SK-N-SH (cell line): ENCODE results near the gene SLC5A3. TPM values are rescaled to one million over a fixed set of nuclear protein-coding genes. Genes with fewer than 3 reads are reported as not detected.
A peak's percentile ranks its signal among the peaks of the same experiment; 100 is the strongest.

Experiments
- CTCF ChIA-PET: fragments of 300-600, 350-600 bp; formaldehyde crosslinking; extraction: SDS; loops from one replicate; lab custom pipeline; 2021; lab: Yijun Ruan, JAX
- POLR2A ChIA-PET: fragments of 350-600 bp; sonication (Branson Sonifier 250); formaldehyde crosslinking; extraction: SDS; loops from one replicate; lab custom pipeline; 2020; ENCODE audit warnings: antibody characterized with exemption, inconsistent platforms; lab: Yijun Ruan, JAX
- DNase-seq: peaks from one replicate; pipeline ENCODE4 v3.0.0; 2012
- H2AFZ ChIP-seq: fragments of 200-600 bp; sonication (generic); 2 replicates; pipeline ENCODE4 v1.8.1; 2016; ENCODE audit warnings: antibody characterized with exemption, mild to moderate bottlenecking, low read depth
- H3F3A ChIP-seq: fragments of 200-600 bp; sonication (generic); replicated peaks from 2 replicates; pipeline ENCODE3; 2016; ENCODE audit warnings: antibody characterized with exemption, mild to moderate bottlenecking; ENCODE audit not compliant: insufficient read depth
- H3K27ac ChIP-seq, 2 experiments: fragments of 200-500 bp in 1 of 2; fragments of 200-600 bp in 1 of 2; sonication (Bioruptor generic) in 1 of 2; sonication (generic), shearing (Covaris generic) in 1 of 2; 2 replicates each; pipeline versions ENCODE4 v1.5.1 to v1.6.1; 2014 to 2016; ENCODE audit warnings: low read depth in 2 of 2, inconsistent platforms in 1 of 2, low read length in 1 of 2, mild to moderate bottlenecking in 1 of 2, mixed read lengths in 1 of 2
- H3K27me3 ChIP-seq: fragments of 200-600 bp; sonication (generic), shearing (Covaris generic); 2 replicates; pipeline ENCODE4 v1.6.1; 2016; ENCODE audit warnings: mixed run types; ENCODE audit not compliant: insufficient read depth
- H3K36me3 ChIP-seq, 2 experiments: fragments of 200-500 bp in 1 of 2; fragments of 200-600 bp in 1 of 2; sonication (Bioruptor generic) in 1 of 2; sonication (generic) in 1 of 2; replicated peaks in 1 of 2; 2 replicates each; pipeline versions ENCODE3 to v1.5.1; 2014 to 2016; ENCODE audit warnings: low read length in 1 of 2, mild to moderate bottlenecking in 1 of 2; ENCODE audit not compliant: insufficient read depth in 2 of 2, control insufficient read depth in 1 of 2
- H3K4me1 ChIP-seq, 2 experiments: fragments of 200-500 bp in 1 of 2; fragments of 200-600 bp in 1 of 2; sonication (Bioruptor generic) in 1 of 2; sonication (generic), shearing (Covaris generic) in 1 of 2; 2 replicates each; pipeline versions ENCODE4 v1.5.1 to v1.6.1; 2014 to 2016; ENCODE audit warnings: low read depth in 1 of 2, low read length in 1 of 2, mixed run types in 1 of 2; ENCODE audit not compliant: insufficient read depth in 2 of 2, control insufficient read depth in 1 of 2
- H3K4me2 ChIP-seq: fragments of 200-600 bp; sonication (generic), shearing (Covaris generic); 2 replicates; pipeline ENCODE4 v1.6.1; 2017; ENCODE audit warnings: mixed run types
- H3K4me3 ChIP-seq, 2 experiments: fragments of 200-500 bp in 1 of 2; fragments of 200-600 bp in 1 of 2; sonication (Bioruptor generic) in 1 of 2; sonication (generic), shearing (Covaris generic) in 1 of 2; 2 replicates each; pipeline versions ENCODE4 v1.5.1 to v1.8.1; 2014 to 2016; ENCODE audit warnings: low read depth in 2 of 2, inconsistent platforms in 1 of 2, low read length in 1 of 2, mild to moderate bottlenecking in 1 of 2, mixed read lengths in 1 of 2, moderate library complexity in 1 of 2
- H3K79me2 ChIP-seq: fragments of 200-600 bp; sonication (generic); 2 replicates; pipeline ENCODE4 v1.8.1; 2017; ENCODE audit warnings: mild to moderate bottlenecking; ENCODE audit not compliant: insufficient read depth
- H3K9ac ChIP-seq: fragments of 200-600 bp; sonication (generic); 2 replicates; pipeline ENCODE4 v1.6.1; 2017; ENCODE audit warnings: mixed run types
- H3K9me2 ChIP-seq: fragments of 200-600 bp; sonication (generic); 2 replicates; pipeline ENCODE4 v1.6.1; 2017; ENCODE audit warnings: mixed run types
- H3K9me3 ChIP-seq: fragments of 200-600 bp; sonication (generic); 2 replicates; pipeline ENCODE4 v1.6.1; 2017; ENCODE audit warnings: mixed run types, mild to moderate bottlenecking, moderate library complexity
- H4K20me1 ChIP-seq: fragments of 200-600 bp; sonication (generic); 2 replicates; pipeline ENCODE4 v1.6.1; 2017; ENCODE audit warnings: mild to moderate bottlenecking, mixed run types; ENCODE audit not compliant: insufficient read depth
- CHD2 ChIP-seq: fragments of 150-350 bp; IDR thresholded peaks from 2 replicates; pipeline ENCODE4 v1.6.1; 2018; ENCODE audit warnings: low read length; ENCODE audit not compliant: partially characterized antibody
- ELF1 ChIP-seq: IDR thresholded peaks from 2 replicates; pipeline ENCODE4 v1.4.0; 2012
- EZH2phosphoT487 ChIP-seq: fragments of 200-600 bp; sonication (generic); IDR thresholded peaks from 2 replicates; pipeline ENCODE4 v1.6.1; 2017; ENCODE audit warnings: low read depth, mixed run types, mild to moderate bottlenecking, antibody characterized with exemption, moderate library complexity, borderline replicate concordance
- FOXM1 ChIP-seq: IDR thresholded peaks from 2 replicates; pipeline ENCODE4 v1.4.0; 2012; ENCODE audit warnings: low read depth, mild to moderate bottlenecking
- GABPA ChIP-seq: IDR thresholded peaks from 2 replicates; pipeline ENCODE4 v1.4.0; 2012; ENCODE audit warnings: low read depth, mild to moderate bottlenecking
- JUND ChIP-seq: IDR thresholded peaks from 2 replicates; pipeline ENCODE4 v1.4.0; 2012
- MAX ChIP-seq: IDR thresholded peaks from 2 replicates; pipeline ENCODE4 v1.4.0; 2012; ENCODE audit warnings: low read depth
- MEF2A ChIP-seq: IDR thresholded peaks from 2 replicates; pipeline ENCODE4 v1.4.0; 2012; ENCODE audit warnings: low read depth, borderline replicate concordance
- POLR2AphosphoS5 ChIP-seq: IDR thresholded peaks from 2 replicates; pipeline ENCODE4 v1.6.1; 2012; ENCODE audit warnings: low read depth, low read length
- RCOR1 ChIP-seq: fragments of 150-350 bp; IDR thresholded peaks from 2 replicates; pipeline ENCODE4 v1.6.1; 2017; ENCODE audit warnings: antibody characterized with exemption, low read length
- RFX5 ChIP-seq: IDR thresholded peaks from 2 replicates; pipeline ENCODE4 v1.6.1; 2012; ENCODE audit warnings: mild to moderate bottlenecking, improper control_type of control experiment, low read length
- SIN3A ChIP-seq: IDR thresholded peaks from 2 replicates; pipeline ENCODE4 v1.6.1; 2012; ENCODE audit warnings: low read depth, mild to moderate bottlenecking, low read length, moderate library complexity, borderline replicate concordance
- SMC3 ChIP-seq: IDR thresholded peaks from 2 replicates; pipeline ENCODE4 v1.6.1; 2012; ENCODE audit warnings: low read depth, low read length, improper control_type of control experiment
- YY1 ChIP-seq: IDR thresholded peaks from 2 replicates; pipeline ENCODE4 v1.4.0; 2012; ENCODE audit warnings: low read depth, mild to moderate bottlenecking
- ZBTB33 ChIP-seq: IDR thresholded peaks from 2 replicates; pipeline ENCODE4 v1.4.0; 2012; ENCODE audit warnings: low read depth, borderline replicate concordance
- WGBS: methylation state at CpG from one replicate; pipeline ENCODE4 v1.1.6; 2017; ENCODE audit warnings: low lambda C conversion rate; 5-methylcytosine and 5-hydroxymethylcytosine counted together
- polyA plus RNA-seq, 3 experiments: library from polyadenylated mRNA; depleted of rRNA; stranded (reverse); fragments of >200 nt; gene quantifications; 2 replicates each; pipeline ENCODE4 v1.2.3, GENCODE V29; 2012
- TF ChIP-seq, protein P1 (sequence below): IDR thresholded peaks from 2 replicates; pipeline ENCODE4 v1.6.1; 2012; ENCODE audit warnings: mild to moderate bottlenecking, low read depth, low read length, moderate library complexity
- TF ChIP-seq, protein P2 (sequence below): IDR thresholded peaks from 2 replicates; pipeline ENCODE4; 2012

SLC5A3 gene
- polyA plus RNA-seq, 1 of the 3 experiments (the other 2 are of a cell fraction): 3.0 TPM

DNA sequence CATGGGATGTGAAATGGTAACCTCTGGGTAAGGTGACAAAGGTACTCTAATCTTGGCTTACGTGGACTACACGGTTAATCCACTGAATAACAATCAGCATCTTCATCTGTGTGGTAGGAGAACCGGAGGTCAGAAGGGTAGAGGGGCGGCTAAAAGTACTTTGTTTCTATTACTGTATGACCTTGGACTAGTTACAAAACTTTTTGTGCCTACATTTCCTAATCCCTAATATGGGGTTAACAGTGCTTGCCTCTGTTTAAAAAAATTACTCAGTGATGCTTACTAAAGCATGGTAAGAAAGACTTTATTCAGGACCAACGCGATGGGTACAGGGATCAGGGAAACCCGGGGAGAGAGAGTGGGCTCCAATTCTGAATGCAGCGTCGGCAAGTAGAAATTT, 1.7 kb upstream of the SLC5A3 start:
- Histone ChIP-seq H3K27me3 (no peaks in the 10 kb centered on the region), H2AFZ (no peak overlapping the region), H3K79me2 (peaks cover 27% of the 10 kb centered on the region), H3K9me3 (no peaks in the 10 kb centered on the region), H3F3A (no peaks in the 10 kb centered on the region), H3K9me2 (no peaks in the 10 kb centered on the region), H3K27ac (no peak overlapping the region), H4K20me1 (peaks cover 25% of the 10 kb centered on the region), H3K4me1 (peaks cover 17 to 18% of the 10 kb centered on the region in 2 experiments; a peak in 3 of 4 replicates), H3K4me2 (no peak overlapping the region), H3K36me3 (peaks cover 2 to 13% of the 10 kb centered on the region in 2 experiments), H3K4me3 (no peak overlapping the region), H3K9ac (no peak overlapping the region)
- TF ChIP-seq POLR2AphosphoS5: no peak
- TF ChIP-seq ELF1: no peak
- POLR2A ChIA-PET: no interaction called here
- CTCF ChIA-PET: interaction anchor here (1.8 to 3.0 kb wide), 2 partner anchors 8 to 147 kb away, joined by 4 to 9 read pairs; no protein-coding TSS in a partner anchor
- 94% methylated on average over 9 of the region's 9 CpGs for WGBS
- DNase-seq: no peak

GRCh38 chr21:34072145-34073031, 990 bp upstream of the SLC5A3 start:
- no peaks in the 10 kb centered on the region for H3F3A ChIP-seq
- POLR2A ChIA-PET: interaction anchor here (1.1 to 2.6 kb wide), 2 partner anchors 129 to 276 kb away, joined by 4 to 12 read pairs; no protein-coding TSS in a partner anchor
- H3K9ac ChIP-seq: peak overlapping the region; percentile 50; the same call in 1 of the 2 replicates
- H3K27ac ChIP-seq: peak overlapping the region in 1 of 2 experiments; percentile 75; a peak in 2 of 4 replicates
- H4K20me1 ChIP-seq: peaks cover 27% of the 10 kb centered on the region
- no peaks in the 10 kb centered on the region for H3K9me3 ChIP-seq
- peaks cover 3 to 20% of the 10 kb centered on the region in 2 experiments for H3K36me3 ChIP-seq
- H3K27me3 ChIP-seq: no peaks in the 10 kb centered on the region
- H3K4me1 ChIP-seq: peaks cover 18 to 21% of the 10 kb centered on the region in 2 experiments; a peak in 3 of 4 replicates
- TF ChIP-seq, protein P1, sequence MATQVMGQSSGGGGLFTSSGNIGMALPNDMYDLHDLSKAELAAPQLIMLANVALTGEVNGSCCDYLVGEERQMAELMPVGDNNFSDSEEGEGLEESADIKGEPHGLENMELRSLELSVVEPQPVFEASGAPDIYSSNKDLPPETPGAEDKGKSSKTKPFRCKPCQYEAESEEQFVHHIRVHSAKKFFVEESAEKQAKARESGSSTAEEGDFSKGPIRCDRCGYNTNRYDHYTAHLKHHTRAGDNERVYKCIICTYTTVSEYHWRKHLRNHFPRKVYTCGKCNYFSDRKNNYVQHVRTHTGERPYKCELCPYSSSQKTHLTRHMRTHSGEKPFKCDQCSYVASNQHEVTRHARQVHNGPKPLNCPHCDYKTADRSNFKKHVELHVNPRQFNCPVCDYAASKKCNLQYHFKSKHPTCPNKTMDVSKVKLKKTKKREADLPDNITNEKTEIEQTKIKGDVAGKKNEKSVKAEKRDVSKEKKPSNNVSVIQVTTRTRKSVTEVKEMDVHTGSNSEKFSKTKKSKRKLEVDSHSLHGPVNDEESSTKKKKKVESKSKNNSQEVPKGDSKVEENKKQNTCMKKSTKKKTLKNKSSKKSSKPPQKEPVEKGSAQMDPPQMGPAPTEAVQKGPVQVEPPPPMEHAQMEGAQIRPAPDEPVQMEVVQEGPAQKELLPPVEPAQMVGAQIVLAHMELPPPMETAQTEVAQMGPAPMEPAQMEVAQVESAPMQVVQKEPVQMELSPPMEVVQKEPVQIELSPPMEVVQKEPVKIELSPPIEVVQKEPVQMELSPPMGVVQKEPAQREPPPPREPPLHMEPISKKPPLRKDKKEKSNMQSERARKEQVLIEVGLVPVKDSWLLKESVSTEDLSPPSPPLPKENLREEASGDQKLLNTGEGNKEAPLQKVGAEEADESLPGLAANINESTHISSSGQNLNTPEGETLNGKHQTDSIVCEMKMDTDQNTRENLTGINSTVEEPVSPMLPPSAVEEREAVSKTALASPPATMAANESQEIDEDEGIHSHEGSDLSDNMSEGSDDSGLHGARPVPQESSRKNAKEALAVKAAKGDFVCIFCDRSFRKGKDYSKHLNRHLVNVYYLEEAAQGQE: no peak
- TF ChIP-seq MAX: no peak
- no peak for TF ChIP-seq EZH2phosphoT487
- TF ChIP-seq SMC3: no peak
- TF ChIP-seq, protein P2, sequence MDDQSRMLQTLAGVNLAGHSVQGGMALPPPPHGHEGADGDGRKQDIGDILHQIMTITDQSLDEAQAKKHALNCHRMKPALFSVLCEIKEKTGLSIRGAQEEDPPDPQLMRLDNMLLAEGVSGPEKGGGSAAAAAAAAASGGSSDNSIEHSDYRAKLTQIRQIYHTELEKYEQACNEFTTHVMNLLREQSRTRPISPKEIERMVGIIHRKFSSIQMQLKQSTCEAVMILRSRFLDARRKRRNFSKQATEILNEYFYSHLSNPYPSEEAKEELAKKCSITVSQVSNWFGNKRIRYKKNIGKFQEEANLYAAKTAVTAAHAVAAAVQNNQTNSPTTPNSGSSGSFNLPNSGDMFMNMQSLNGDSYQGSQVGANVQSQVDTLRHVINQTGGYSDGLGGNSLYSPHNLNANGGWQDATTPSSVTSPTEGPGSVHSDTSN: no peak
- TF ChIP-seq RCOR1: no peak
- no peak for TF ChIP-seq GABPA
- TF ChIP-seq RFX5: no peak
- no peak for TF ChIP-seq ZBTB33
- TF ChIP-seq YY1: no peak
- TF ChIP-seq SIN3A: no peak
- TF ChIP-seq JUND: no peak
- no peak for TF ChIP-seq MEF2A
- TF ChIP-seq FOXM1: no peak
- no peak for TF ChIP-seq CHD2
- no peak for TF ChIP-seq POLR2AphosphoS5
- 93% methylated on average over 15 of the region's 32 CpGs for WGBS
- H3K9me2 ChIP-seq: no peaks in the 10 kb centered on the region
- CTCF ChIA-PET: interaction anchor here (0.7 to 5.5 kb wide), 9 partner anchors 9 to 276 kb away, joined by 4 to 43 read pairs (median 6); no protein-coding TSS in a partner anchor
- H3K4me3 ChIP-seq: peak overlapping the region; percentile 56 to 89; a peak in 3 of 4 replicates
- DNase-seq: no peak
- peaks cover 34% of the 10 kb centered on the region for H3K79me2 ChIP-seq
- H2AFZ ChIP-seq: peak overlapping the region; percentile 94
- peak overlapping the region; percentile 90; the same call in 1 of the 2 replicates for H3K4me2 ChIP-seq
